Measurements from ENCODE around the gene BCL2L11.

DNA sequence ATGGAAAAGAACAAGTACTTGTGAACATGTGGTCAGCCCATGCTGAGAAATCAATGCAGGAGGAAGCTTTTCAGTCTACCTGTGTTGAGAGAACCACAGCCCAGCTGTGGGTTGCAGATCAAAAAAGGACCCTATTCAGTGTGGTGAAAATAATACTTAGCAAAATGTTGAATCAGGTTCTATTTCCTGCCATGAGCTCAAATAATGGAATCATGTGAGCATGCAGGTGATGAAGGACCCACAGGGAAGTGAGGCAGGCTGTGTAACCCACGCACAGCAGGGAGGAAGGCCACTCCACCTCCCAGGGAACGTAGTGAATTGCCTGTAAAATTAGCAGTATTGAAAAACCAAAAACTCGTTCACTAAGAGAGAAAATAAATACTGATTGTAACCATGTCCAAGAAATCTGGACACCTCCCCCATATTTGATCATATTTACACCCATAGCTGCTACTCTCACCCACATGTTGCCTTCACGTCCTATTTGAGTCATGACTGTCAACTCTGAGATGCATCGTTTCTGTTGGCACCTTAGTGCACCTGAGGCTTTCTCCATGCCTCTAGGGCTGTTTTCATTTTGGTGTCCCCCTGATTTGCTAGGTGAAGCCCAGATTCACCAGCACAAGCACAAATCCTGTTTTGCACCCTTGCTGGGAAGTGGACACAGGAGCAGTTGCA is 20.5 kb upstream of the BCL2L11 start:
- TF ChIP-seq POLR2AphosphoS5 (IDR thresholded peaks at IDR 0.05; ENCODE audit: borderline replicate concordance, low read depth, low read length), result no peak
- TF ChIP-seq EZH2 (IDR thresholded peaks at IDR 0.05), result no peak
- TF ChIP-seq FOXP2 (optimal IDR thresholded peaks at IDR 0.05; ENCODE audit: control extremely low read depth, extremely low read length, insufficient read depth), result no peak
